Stimulated activated CD8-positive, alpha-beta memory T cell treated with anti-CD3 and anti-CD28 coated beads, Interleukin-7, amount 100 ng/mL, for 4 hours (primary cell): Measurements from ENCODE around the gene OR2D3.
"Not testable (repeated sequence)": the region's sequence is repeated elsewhere in the genome, so short reads cannot be mapped to it uniquely, and the experiment has no call there.

Source experiments
- DNase-seq, 2 donors: peaks; one replicate each; pipeline ENCODE4 v3.0.0-alpha.2; 2020; ENCODE audit warnings: low read depth in 2 of 2

Gene OR2D3, protein sequence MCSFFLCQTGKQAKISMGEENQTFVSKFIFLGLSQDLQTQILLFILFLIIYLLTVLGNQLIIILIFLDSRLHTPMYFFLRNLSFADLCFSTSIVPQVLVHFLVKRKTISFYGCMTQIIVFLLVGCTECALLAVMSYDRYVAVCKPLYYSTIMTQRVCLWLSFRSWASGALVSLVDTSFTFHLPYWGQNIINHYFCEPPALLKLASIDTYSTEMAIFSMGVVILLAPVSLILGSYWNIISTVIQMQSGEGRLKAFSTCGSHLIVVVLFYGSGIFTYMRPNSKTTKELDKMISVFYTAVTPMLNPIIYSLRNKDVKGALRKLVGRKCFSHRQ

DNA sequence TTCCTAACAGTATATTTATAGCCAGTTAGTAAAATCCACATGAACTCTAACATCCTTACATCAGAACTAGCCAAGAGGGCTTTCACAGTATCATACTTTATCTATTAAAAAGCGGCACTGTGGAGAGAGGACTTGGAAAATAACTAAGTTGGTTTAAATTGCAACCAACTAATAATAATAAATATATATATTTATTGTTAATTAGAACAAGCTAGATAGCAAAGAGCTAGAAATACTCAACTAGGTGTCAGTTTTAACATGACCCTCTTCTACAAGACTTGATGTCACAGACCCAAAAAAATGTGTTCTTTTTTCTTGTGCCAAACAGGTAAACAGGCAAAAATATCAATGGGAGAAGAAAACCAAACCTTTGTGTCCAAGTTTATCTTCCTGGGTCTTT is at the start of gene OR2D3:
TSS of gene OR2D3 (plus strand) at position 301 of the 400 bp plus-strand sequence. CDS start at position 301, 0 bp downstream.
- DNase-seq: no peak

DNA sequence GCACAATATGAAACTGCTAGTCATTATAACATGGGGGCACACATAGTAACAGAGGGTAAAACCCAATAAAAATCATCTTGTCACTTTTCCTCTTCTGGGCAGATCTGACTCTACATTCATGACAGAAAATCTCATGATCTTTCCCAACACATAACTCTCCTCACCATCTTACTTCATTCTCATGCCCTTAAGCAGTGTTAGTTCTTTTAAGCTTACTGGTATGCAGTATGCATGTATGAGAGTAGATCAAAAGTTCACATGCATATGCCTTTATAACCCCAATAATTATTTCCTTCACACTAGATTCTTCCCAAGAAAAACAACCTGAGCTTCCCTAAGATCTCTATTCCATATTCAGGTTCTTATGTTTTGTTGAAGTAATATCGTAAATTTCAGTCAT is 49.5 kb upstream of the OR2D3 start:
- DNase-seq: no peak

DNA sequence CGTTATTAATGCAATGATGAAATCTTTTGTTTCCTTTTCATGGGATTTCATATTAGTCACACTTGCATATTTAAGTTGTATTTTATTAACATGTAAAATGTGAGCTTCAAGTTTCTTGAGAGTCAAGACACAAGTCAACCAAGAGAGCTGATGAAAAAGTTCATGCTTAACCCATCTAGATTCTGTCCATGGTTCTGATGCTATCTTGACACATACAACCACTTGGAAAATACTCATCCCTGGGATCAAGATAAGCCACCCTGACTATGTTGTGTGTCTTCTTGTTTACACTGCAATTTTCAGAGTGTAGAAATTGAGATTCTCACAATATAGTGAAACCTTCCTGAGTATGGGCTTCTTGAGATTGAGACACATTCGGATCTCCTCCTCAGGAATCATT is 45.0 kb upstream of the OR2D3 start:
- no peak for DNase-seq

DNA sequence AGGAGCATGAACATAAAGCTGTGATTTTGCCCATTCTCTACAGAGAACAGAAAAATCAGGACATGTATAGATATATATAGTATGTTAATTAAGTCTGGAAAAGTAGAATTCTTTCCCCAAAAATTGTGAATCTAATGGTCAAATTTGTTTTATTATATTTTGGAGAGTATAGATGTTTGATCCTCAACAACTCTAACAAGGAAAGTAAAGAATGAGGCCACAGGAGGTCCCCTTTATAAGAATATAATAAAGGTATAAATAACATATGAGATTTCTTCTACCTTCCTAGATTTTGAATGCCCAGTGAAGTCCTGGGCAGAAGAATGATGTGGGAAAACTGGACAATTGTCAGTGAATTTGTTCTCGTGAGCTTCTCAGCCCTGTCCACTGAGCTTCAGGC is 44.5 kb upstream of the OR2D3 start, which contains the start of gene OR10A4:
TSS of gene OR10A4 (plus strand) at position 301 of the 400 bp plus-strand sequence. CDS start at position 324, 23 bp downstream.
- DNase-seq: no peak

DNA sequence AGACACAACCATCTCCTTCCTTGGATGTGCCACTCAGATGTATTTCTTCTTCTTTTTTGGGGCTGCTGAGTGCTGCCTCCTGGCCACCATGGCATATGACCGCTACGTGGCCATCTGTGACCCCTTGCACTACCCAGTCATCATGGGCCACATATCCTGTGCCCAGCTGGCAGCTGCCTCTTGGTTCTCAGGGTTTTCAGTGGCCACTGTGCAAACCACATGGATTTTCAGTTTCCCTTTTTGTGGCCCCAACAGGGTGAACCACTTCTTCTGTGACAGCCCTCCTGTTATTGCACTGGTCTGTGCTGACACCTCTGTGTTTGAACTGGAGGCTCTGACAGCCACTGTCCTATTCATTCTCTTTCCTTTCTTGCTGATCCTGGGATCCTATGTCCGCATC is 43.9 kb upstream of the OR2D3 start:
- DNase-seq: no peak

DNA sequence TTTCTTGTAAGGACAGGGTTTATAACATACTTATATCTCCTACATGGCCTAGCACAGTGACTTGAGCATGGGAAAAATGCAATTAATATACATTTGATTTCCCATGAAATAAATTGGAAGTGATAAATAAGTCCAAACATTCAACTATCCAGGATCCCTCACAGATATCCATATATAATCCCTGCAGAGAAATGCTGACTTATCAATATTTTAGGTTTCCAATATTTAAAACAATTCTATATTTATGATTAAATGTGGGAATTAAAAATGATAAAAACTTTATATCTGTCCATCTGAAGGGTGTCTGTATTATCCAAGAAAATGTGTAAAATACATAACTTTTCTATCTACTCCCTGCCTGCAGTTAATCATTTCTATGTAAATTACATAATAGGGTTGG is 38.1 kb upstream of the OR2D3 start:
- DNase-seq: no peak

DNA sequence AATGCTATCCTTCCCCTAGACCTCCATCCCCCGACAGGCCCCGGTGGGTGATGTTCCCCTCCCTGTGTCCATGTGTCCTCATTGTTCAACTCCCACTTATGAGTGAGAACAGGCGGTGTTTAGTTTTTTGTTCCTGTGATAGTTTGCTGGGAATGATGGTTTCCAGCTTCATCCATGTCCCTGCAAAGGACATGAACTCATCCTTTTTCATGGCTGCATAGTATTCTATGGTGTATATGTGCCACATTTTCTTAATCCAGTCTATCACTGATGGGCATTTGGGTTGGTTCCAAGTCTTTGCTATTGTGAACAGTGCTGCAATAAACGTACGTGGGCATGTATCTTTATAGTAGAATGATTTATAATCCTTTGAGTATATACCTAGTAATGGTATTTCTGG is 33.1 kb upstream of the OR2D3 start:
- DNase-seq: not testable (repeated sequence)

DNA sequence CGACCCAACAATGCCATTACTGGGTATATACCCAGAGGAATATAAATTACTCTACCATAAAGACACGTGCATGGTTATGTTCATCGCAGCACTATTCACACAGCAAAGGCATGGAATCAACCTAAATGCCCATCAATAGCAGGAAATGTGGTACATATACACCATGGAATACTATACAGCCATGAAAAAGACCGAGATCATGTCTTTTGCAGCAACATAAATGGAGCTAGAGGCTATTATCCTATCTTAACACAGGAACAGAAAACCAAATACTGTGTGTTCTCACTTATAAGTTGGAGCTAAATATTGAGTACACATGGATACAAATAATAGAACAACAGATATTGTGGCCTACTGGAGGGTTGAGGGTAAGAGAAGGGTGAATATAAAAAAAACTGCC is 32.0 kb upstream of the OR2D3 start:
- no peak for DNase-seq

DNA sequence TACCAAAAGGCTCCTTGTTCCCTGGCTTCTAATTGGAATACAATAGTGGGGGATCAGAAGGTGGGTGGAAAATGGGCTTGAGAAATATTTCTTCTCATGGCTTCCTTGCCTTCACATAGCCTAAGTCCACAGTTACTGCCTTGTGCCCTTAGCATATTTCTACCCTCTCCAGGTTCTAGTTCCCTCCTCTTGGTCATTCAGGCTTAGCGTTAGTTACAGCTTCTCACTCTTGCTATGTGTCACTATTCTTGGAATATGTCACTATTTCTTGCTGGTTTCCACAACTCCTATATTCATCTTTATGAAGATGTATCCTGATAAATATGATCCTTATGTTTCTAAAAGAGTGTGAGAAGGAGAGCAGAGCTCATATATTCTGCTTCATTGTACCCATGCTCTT is 31.0 kb upstream of the OR2D3 start:
- no peak for DNase-seq

DNA sequence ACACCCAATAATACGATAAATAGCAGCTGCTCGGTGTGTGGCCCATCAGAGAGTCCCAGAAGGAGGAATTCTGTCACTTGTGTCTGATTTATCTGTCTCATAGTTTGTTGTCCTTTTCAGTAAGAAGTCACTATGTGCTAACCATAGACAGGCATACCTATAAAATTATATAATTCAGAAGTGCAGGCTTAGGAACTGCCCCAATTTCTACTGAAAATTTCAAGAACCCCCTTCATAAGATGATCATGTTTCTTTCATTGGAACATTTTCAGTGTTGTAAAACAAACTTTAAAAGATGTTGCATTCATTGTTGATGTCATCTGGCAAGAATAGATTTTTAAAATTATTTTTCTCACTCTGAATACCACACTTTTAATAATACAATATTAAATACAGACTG is 28.4 kb upstream of the OR2D3 start, which contains the start of gene OR2D2:
TSS of gene OR2D2 (minus strand) at position 101 of the 400 bp plus-strand sequence. CDS start at position 101, 0 bp downstream.
- DNase-seq: no peak

DNA sequence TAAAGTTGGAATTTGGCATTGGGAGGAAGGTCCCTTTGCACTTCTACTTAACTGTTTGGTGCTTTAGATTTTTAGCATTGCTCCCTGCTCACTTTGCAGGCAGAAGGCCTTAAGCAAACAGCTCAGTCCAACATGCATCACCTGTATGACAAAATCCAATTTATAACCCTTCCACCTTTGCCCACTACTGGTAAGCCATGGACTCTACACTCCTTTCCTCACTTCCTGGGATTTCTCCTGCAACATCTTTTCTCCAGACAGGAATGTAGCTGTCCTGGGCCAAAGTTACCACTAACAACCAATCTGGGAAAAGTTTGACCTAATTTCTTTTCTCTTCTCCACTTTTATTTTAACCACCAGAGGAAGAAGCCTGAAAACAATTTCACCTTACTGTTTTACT is 26.7 kb upstream of the OR2D3 start:
- DNase-seq: no peak

DNA sequence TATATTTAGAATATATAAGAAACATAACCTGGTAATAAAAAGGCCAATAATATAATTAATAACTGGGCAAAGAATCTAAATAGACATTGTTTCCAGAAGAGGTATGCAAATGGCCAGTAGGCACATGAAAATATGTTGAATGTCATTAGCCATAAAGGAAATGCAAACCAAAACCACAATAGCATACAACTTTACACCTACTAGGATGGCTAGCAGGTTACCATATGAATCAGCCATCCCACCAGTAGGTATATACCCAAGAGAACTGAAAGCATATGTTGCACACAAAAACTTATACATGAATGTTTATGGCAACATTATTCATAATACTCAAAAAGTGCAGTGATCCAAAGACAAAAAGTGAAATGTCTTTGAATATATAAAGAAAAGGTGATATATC is 25.8 kb upstream of the OR2D3 start:
- no peak for DNase-seq

DNA sequence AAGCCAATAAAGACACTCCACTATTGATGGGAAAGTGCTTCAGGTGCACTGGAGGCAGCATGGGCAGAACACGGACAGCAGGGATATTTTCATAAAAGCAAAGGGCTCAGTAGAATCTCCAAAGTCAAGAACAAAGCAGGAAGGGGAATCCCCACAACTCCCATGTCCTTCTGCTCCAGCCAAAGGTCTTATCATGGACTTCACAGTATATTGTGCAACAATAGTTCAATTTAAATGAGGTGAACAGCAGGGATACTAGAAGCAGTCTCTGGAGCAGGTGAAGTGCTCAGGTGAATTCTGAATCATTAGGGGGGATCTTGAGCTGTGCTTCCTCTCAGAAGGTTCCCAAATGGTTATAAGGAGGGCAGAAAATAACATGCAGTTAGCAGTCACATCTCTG is 21.9 kb upstream of the OR2D3 start:
- DNase-seq: no peak

DNA sequence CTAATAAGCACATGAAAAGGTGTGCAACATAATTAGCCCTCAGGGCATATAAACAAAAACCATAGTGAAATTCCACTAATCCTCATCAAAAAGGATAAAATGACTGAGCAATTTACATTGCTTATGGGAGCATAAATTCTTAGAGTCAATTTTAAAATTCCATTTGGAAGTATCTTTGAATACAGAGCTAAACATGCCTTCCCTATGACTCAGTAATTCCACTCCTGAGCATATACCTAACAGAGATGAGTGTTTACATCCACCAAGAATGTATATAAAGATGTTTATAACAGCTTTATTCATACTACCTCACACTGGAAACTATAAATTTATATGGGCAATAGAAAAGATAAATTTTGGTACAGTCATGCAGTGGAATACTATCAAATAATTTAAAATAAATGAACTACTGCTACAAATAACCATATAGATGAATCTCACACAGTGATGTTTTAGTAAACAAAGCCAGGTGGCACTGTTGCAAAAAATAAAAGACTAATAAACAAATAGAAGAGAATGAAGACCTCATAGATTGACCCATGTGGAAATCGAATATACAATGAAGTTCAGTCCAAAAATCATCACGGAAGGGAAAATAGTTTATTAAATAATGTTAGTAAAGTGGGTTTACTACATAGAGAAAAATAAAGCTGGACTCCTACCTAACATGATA is 20.3 kb upstream of the OR2D3 start:
- DNase-seq: no peak

DNA sequence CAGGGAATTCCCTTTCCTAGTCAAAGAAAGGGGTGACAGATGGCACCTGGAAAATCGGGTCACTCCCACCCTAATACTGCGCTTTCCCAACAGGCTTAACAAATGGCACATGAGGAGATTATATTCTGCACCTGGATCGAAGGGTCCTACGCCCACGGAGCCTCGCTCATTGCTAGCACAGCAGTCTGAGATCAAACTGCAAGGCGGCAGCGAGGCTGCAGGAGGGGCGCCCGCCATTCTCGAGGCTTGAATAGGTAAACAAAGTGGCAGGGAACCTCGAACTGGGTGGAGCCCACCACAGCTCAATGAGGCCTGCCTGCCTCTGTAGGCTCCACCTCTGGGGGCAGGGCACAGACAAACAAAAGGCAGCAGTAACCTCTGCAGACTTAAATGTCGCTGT is 16.0 kb upstream of the OR2D3 start:
- not testable (repeated sequence) for DNase-seq

DNA sequence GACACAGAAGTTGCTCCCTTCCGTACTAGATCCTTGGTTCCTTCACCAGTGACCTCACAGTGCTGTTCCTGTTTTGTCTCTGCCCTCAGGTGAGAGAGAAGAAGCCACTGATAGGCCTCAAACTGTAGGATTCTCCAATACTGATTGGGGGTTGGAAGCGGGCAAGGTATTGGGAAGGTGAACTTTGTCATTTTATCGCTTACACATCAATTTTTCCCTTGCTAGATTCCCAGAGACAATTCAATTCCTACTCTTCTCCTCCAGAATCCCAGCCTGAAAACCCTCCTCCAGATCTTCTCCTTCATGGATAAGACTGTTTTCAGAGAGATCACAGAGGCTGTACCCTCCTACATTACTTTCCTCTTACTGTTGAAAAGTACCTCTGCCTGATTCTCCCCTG is 9.4 kb upstream of the OR2D3 start:
- no peak for DNase-seq

DNA sequence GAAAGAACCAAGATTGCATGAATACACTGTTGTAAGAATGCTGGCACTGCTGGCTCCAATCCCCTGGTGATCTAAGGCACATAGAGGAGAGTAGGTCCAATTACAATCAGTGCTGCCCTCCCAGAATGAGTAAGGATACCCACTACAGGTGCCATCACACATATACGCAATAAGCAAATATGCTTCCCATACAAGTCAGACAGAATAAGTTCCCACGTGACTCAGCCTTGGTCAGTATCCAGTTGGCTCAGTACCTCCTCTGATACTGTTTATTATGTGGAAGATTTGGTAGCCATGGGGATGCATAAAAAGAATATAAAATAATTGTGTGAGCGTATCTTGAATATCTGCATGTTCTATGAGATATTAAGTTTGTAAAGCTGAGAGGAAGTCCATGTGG is 8.9 kb upstream of the OR2D3 start:
- DNase-seq: no peak

DNA sequence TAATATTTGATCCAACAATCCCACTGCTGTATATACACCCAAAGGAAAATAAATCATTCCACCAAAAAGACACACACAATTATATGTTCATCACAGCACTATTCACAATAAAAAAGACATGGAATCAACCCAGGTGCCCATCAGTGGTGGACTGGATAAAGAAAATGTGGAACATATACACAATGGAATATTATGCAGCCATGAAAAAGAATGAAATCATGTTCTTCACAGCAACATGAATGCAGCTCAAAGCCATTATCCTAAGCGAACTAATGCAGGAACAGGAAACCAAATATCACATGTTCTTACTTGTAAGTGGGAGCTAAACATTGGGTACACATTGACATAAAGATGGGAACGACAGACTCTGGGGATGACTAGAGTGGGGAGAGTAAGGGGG is 1.1 kb upstream of the OR2D3 start:
- no peak for DNase-seq

DNA sequence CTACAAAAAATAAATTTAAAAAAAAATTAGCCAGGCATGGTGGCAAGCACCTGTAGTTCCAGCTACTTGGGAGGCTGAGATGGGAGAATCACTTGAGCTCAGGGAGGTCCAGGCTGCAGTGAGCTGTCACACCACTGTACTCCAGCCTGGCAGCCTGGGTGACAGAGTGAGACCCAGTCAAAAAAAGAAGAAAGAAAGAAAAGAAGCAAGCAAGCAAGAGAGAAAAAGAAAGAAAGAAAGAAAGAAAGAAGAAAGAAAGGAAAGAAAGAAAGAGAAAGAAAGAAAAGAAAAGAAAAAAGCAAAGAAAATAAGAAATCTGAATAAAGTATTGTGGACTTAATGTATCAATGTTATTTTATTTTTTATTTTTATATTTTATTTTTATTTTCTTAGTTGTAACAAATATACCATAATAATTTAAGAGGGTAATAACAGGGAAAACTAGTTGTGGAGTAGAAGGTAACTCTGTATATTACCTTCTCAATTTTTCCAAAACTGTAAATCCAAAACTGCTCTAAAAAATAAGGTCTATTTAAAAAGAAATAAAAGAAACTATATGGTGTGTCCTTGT is 4.3 kb downstream of the OR2D3 start:
- DNase-seq: no peak

DNA sequence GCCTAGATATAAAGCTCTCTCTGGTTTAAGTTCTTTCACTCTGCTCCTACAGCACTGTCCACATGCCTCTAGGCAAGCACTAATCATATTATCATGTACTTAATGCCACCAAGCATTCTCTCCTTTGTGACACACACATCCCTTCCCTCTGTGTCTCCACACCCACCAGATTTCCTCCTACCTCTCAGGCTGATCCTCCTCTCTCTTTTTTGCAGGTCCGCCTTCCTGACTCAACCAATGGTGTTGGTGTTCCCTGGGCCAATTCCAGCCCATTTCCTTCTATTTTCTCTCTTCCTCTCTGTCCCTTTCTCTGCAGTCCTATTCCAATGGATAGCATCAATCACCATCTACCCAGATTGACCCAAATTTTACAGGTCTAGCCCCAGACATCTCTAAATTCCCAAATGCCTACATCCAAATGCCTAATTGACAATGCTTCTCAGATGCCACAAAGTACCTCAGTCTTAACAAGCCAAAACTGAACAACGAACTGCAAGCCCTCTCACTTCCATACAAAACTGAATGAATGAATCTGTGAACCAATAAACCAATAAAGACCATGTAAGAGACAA is 4.9 kb downstream of the OR2D3 start:
- DNase-seq: no peak

DNA sequence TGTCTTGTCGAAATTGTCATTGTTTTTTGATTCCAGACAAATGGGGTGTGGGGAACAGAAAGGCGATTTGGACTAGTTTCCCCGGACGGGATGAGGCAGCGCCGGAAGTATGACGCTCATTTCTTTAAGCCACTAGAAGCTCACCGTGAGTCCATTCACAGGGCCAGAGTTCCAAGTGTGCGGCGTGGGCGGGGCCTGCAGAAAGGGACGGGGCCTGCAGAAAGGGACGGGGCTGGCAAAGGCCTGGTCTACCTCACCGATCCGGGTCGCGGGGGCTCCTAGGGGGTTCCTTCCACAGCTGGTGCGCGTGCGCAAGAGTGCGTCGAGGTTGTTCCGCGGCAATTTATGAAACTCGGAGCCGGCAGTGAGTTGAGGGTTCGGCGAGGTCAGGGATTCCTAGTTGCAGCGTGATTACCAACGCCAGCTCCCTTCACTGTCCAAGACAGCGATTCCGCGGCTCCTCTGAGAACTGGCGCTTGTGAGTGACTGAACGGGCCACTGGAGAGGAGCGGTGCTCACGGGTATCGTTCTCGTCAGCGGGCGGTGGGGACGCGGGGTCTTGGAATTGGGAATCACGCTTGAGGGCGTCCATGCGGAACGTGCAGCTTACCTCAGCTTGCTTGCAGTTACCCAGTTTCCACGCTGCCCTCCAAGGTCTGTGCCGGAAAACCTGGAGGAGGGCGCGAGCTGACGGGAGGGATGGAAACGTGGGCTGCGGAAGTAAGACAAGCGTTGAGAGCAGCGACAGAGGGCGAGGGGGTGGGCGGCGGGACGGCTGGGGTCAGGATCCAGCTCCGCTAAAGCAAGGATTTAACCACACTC is 5.6 kb downstream of the OR2D3 start, which contains the start of gene ZNF215:
TSS of gene ZNF215 (plus strand) at position 219 of the 822 bp plus-strand sequence. CDS start 5,847 bp downstream, outside the sequence.
- peak in 1 of 2 donors; percentile 16 for DNase-seq
